Ramos (cell line): Measurements from ENCODE around the gene NEK9.

Experiments
- in situ Hi-C: fragments of 300-500 bp; cut with MboI; formaldehyde crosslinking; loops from one replicate; pipeline ENCODE4 v1.14.3; 2022; ENCODE audit warnings: low sequenced_read_pairs; ENCODE audit not compliant: unreplicated experiment

Gene NEK9

GRCh38 chr14:75120541-75121291, 6.1 kb downstream of the NEK9 start:
- in situ Hi-C loops: loop anchor here (10.0 kb wide), 1 partner anchor 364 kb away; no protein-coding TSS in a partner anchor

- in situ Hi-C loops: no loop called here
Measured at GRCh38 chr14:75119056-75119455, 7.8 kb downstream of the NEK9 start.

- in situ Hi-C loops: no loop called here
Measured at GRCh38 chr14:75113932-75114539, 12.8 kb downstream of the NEK9 start.

- in situ Hi-C loops: no loop called here
Measured at GRCh38 chr14:75109877-75110276, 17.0 kb downstream of the NEK9 start.

GRCh38 chr14:75107186-75107585, 19.7 kb downstream of the NEK9 start:
- in situ Hi-C loops: no loop called here

GRCh38 chr14:75101491-75101890, 25.4 kb downstream of the NEK9 start:
- in situ Hi-C loops: no loop called here

- in situ Hi-C loops: no loop called here
Measured at GRCh38 chr14:75098682-75099081, 28.2 kb downstream of the NEK9 start.

- in situ Hi-C loops: no loop called here
Measured at GRCh38 chr14:75098212-75098611, 28.6 kb downstream of the NEK9 start.

GRCh38 chr14:75096959-75097358, 29.9 kb downstream of the NEK9 start:
- in situ Hi-C loops: no loop called here

- in situ Hi-C loops: no loop called here
Measured at GRCh38 chr14:75095690-75096089, 31.2 kb downstream of the NEK9 start.

GRCh38 chr14:75094896-75095295, 32.0 kb downstream of the NEK9 start:
- in situ Hi-C loops: no loop called here

GRCh38 chr14:75092698-75093097, 34.1 kb downstream of the NEK9 start:
- in situ Hi-C loops: no loop called here

- in situ Hi-C loops: no loop called here
Measured at GRCh38 chr14:75091251-75091650, 35.6 kb downstream of the NEK9 start.

GRCh38 chr14:75090353-75090752, 36.5 kb downstream of the NEK9 start:
- in situ Hi-C loops: no loop called here

- in situ Hi-C loops: no loop called here
Measured at GRCh38 chr14:75088566-75089373, 38.1 kb downstream of the NEK9 start.

GRCh38 chr14:75088153-75088552, 38.7 kb downstream of the NEK9 start:
- in situ Hi-C loops: no loop called here

GRCh38 chr14:75084513-75084912, 42.3 kb downstream of the NEK9 start:
- in situ Hi-C loops: no loop called here

- in situ Hi-C loops: no loop called here
Measured at GRCh38 chr14:75083271-75083670, 43.6 kb downstream of the NEK9 start.

GRCh38 chr14:75081660-75082229, 45.1 kb downstream of the NEK9 start:
- in situ Hi-C loops: no loop called here

GRCh38 chr14:75079521-75079920, 47.3 kb downstream of the NEK9 start:
- in situ Hi-C loops: no loop called here

GRCh38 chr14:75077794-75078193, 49.1 kb downstream of the NEK9 start:
- in situ Hi-C loops: no loop called here
